ENCODE measurements around the gene SIPA1L3.

- TF ChIP-seq, protein P1, sequence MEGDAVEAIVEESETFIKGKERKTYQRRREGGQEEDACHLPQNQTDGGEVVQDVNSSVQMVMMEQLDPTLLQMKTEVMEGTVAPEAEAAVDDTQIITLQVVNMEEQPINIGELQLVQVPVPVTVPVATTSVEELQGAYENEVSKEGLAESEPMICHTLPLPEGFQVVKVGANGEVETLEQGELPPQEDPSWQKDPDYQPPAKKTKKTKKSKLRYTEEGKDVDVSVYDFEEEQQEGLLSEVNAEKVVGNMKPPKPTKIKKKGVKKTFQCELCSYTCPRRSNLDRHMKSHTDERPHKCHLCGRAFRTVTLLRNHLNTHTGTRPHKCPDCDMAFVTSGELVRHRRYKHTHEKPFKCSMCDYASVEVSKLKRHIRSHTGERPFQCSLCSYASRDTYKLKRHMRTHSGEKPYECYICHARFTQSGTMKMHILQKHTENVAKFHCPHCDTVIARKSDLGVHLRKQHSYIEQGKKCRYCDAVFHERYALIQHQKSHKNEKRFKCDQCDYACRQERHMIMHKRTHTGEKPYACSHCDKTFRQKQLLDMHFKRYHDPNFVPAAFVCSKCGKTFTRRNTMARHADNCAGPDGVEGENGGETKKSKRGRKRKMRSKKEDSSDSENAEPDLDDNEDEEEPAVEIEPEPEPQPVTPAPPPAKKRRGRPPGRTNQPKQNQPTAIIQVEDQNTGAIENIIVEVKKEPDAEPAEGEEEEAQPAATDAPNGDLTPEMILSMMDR (IDR thresholded peaks at IDR 0.05; ENCODE audit: low read length): no peak
- no peak for TF ChIP-seq EZH2 (IDR thresholded peaks at IDR 0.05; ENCODE audit: borderline replicate concordance, low read length)
Measured at GRCh38 chr19:37966211-37966661, 59.2 kb downstream of the SIPA1L3 start.

Measured in OCI-LY1 (cell line).